OCI-LY3 (cell line): Measurements from ENCODE around the gene NR2C2.

Experiments used
- CTCF ChIP-seq: fragments of 200-600, 300-600 bp; sonication (generic); IDR thresholded peaks from 2 replicates; pipeline ENCODE4 v1.5.1; 2014; ENCODE audit warnings: antibody characterized with exemption, low read length, low read depth
- EZH2phosphoT487 ChIP-seq: fragments of 200-600 bp; shearing (Covaris generic); IDR thresholded peaks from 2 replicates; pipeline ENCODE4 v1.6.1; 2018; ENCODE audit warnings: antibody characterized with exemption, mixed run types, low read depth

DNA sequence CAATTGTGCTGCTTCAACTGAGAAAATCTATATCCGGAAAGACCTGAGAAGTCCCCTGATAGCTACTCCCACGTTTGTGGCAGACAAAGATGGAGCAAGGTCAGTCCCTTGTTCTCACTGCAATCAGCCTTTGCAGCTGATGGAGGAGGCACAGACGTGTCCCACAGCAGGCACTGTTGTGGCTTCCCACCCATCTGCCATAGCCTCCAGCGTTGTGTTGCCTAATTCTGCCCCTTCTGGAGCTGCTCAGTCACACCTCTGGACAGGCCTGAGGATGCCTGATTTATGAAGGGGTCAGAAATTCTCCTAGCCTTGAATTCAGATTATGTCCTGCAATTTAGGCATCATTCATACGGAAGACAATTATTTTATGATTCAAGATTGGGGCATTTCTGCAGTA is 75.9 kb downstream of the NR2C2 start:
- TF ChIP-seq CTCF (no peak), EZH2phosphoT487 (no peak)
